Liver (tissue), 9 donors: ENCODE results near the gene ZNF710. TPM values are rescaled to one million over a fixed set of nuclear protein-coding genes. Genes with fewer than 3 reads are reported as not detected.

Experiments
- DNase-seq: peaks from one replicate; pipeline ENCODE4 v3.0.0-alpha.2; 2017; ENCODE audit warnings: low spot score
- H3K27ac ChIP-seq, 2 donors: one replicate each; pipeline ENCODE4 v1.7.0; 2013; ENCODE audit warnings: inconsistent platforms in 2 of 2, low read length in 2 of 2, control low read depth in 1 of 2, low read depth in 1 of 2, mild to moderate bottlenecking in 1 of 2
- H3K27me3 ChIP-seq, 4 donors: one replicate each; pipeline versions ENCODE4 v1.6.1 to v1.7.0; 2013; ENCODE audit warnings: low read length in 3 of 4, inconsistent platforms in 1 of 4, mild to moderate bottlenecking in 1 of 4, moderate library complexity in 1 of 4; ENCODE audit not compliant: control insufficient read depth in 4 of 4, insufficient read depth in 4 of 4
- H3K36me3 ChIP-seq, 4 donors: one replicate each; pipeline versions ENCODE4 v1.6.1 to v1.7.0; 2013; ENCODE audit warnings: low read length in 3 of 4, mild to moderate bottlenecking in 3 of 4, low read depth in 1 of 4, moderate library complexity in 1 of 4; ENCODE audit not compliant: control insufficient read depth in 4 of 4, insufficient read depth in 3 of 4
- H3K4me1 ChIP-seq, 4 donors: one replicate each; pipeline versions ENCODE4 v1.6.1 to v1.7.0; 2013; ENCODE audit warnings: low read length in 3 of 4, mild to moderate bottlenecking in 3 of 4, moderate library complexity in 1 of 4; ENCODE audit not compliant: control insufficient read depth in 4 of 4, insufficient read depth in 4 of 4
- H3K4me3 ChIP-seq, 3 donors: one replicate each; pipeline versions ENCODE4 v1.6.1 to v1.7.0; 2013; ENCODE audit warnings: low read length in 3 of 3, control low read depth in 1 of 3, low read depth in 1 of 3, mild to moderate bottlenecking in 1 of 3
- H3K9ac ChIP-seq, 2 donors: one replicate each; pipeline ENCODE4 v1.7.0; 2013; ENCODE audit warnings: low read length in 2 of 2, mild to moderate bottlenecking in 2 of 2, moderate library complexity in 2 of 2, control low read depth in 1 of 2, low read depth in 1 of 2
- H3K9me3 ChIP-seq, 4 donors: one replicate each; pipeline versions ENCODE4 v1.6.1 to v1.7.0; 2013; ENCODE audit warnings: low read length in 3 of 4; ENCODE audit not compliant: control insufficient read depth in 4 of 4
- EGR1 ChIP-seq, 2 donors: IDR thresholded peaks; 2 replicates each; pipeline ENCODE4 v1.6.1; 2016 to 2018; ENCODE audit warnings: antibody characterized with exemption in 2 of 2, low read depth in 2 of 2
- FOXA1 ChIP-seq: IDR thresholded peaks from 2 replicates; pipeline ENCODE4 v1.6.1; 2016; ENCODE audit warnings: antibody characterized with exemption
- GABPA ChIP-seq, 2 donors: IDR thresholded peaks in 1 of 2; conservative IDR thresholded peaks in 1 of 2; 2 replicates each; pipeline ENCODE4 v1.6.1; 2016; ENCODE audit warnings: antibody characterized with exemption in 2 of 2, mild to moderate bottlenecking in 1 of 2, moderate library complexity in 1 of 2
- HNF4A ChIP-seq, 2 donors: conservative IDR thresholded peaks; 2 replicates each; pipeline ENCODE4 v1.6.1; 2016; ENCODE audit warnings: antibody characterized with exemption in 2 of 2, mild to moderate bottlenecking in 2 of 2
- HNF4G ChIP-seq: IDR thresholded peaks from 2 replicates; pipeline ENCODE4 v1.6.1; 2016; ENCODE audit warnings: antibody characterized with exemption
- JUND ChIP-seq, 2 donors: IDR thresholded peaks; 2 replicates each; pipeline ENCODE4 v1.6.1; 2016; ENCODE audit warnings: antibody characterized with exemption in 2 of 2
- NR2F2 ChIP-seq: IDR thresholded peaks from 2 replicates; pipeline ENCODE4 v1.6.1; 2016; ENCODE audit warnings: antibody characterized with exemption
- RAD21 ChIP-seq, 2 donors: IDR thresholded peaks; 2 replicates each; pipeline ENCODE4 v1.6.1; 2016; ENCODE audit warnings: antibody characterized with exemption in 2 of 2, mild to moderate bottlenecking in 2 of 2
- RXRA ChIP-seq, 2 donors: IDR thresholded peaks; 2 replicates each; pipeline ENCODE4 v1.6.1; 2017 to 2018; ENCODE audit warnings: antibody characterized with exemption in 2 of 2, mild to moderate bottlenecking in 1 of 2
- SP1 ChIP-seq: IDR thresholded peaks from 2 replicates; pipeline ENCODE4 v1.6.1; 2018; ENCODE audit warnings: antibody characterized with exemption, mild to moderate bottlenecking
- TAF1 ChIP-seq: conservative IDR thresholded peaks from 2 replicates; pipeline ENCODE4 v1.6.1; 2016; ENCODE audit warnings: antibody characterized with exemption, mild to moderate bottlenecking
- YY1 ChIP-seq: IDR thresholded peaks from 2 replicates; pipeline ENCODE4 v1.6.1; 2016; ENCODE audit warnings: antibody characterized with exemption, mild to moderate bottlenecking
- WGBS: extraction: QIAGEN DNeasy Blood & Tissue Kit; methylation state at CpG from one replicate; pipeline ENCODE4 v1.1.7; 2013; 5-methylcytosine and 5-hydroxymethylcytosine counted together
- polyA plus RNA-seq, 2 donors: library from polyadenylated mRNA; stranded (reverse) in 1 of 2; unstranded in 1 of 2; fragments of 200-250 nt in 1 of 2; fragments of >200 nt in 1 of 2; fragmentation: Nextera tagmentation in 1 of 2; extraction: Ambion mirVana in 1 of 2; gene quantifications; one replicate each; pipeline versions ENCODE4 v1.2.1 to v1.2.3, GENCODE V29; 2013 to 2015
- total RNA-seq, 2 donors: library from RNA; depleted of rRNA; stranded (reverse); fragments of >200 nt; gene quantifications; one replicate each; pipeline ENCODE4 v1.2.3, GENCODE V29; 2014
- TF ChIP-seq, protein P1 (sequence below): IDR thresholded peaks from 2 replicates; pipeline ENCODE4 v1.6.1; 2016; ENCODE audit warnings: antibody characterized with exemption, mild to moderate bottlenecking
- TF ChIP-seq, protein P2 (sequence below): IDR thresholded peaks from 2 replicates; pipeline ENCODE4 v1.6.1; 2016; ENCODE audit warnings: antibody characterized with exemption
- TF ChIP-seq, protein P3 (sequence below): IDR thresholded peaks from 2 replicates; pipeline ENCODE4 v1.6.1; 2016; ENCODE audit warnings: antibody characterized with exemption
- TF ChIP-seq, protein P4 (sequence below): fragments of 150-350 bp; IDR thresholded peaks from 2 replicates; pipeline ENCODE4 v1.5.1; 2017; ENCODE audit warnings: improper control_type of control experiment, low read depth, low read length; ENCODE audit not compliant: missing input control
- TF ChIP-seq, protein P5 (sequence below): IDR thresholded peaks from 2 replicates; pipeline ENCODE4 v1.6.1; 2016; ENCODE audit warnings: antibody characterized with exemption
- donor health status: healthy.
- donor health status: healthy.
- donor health status: healthy.
- donor health status: healthy.
- donor health status: healthy.

Gene ZNF710
- total and polyA plus RNA-seq, 4 donors, result 1.9 to 15.3 (median 5.4) TPM

GRCh38 chr15:89997079-89997478, 4.0 kb upstream of the ZNF710 start:
- Histone ChIP-seq H3K9me3 (no peaks in the 10 kb centered on the region), H3K27me3 (no peaks in the 10 kb centered on the region), H3K4me1 (peaks cover 0 to 3% (median 1%) of the 10 kb centered on the region in 4 donors), H3K9ac (no peak overlapping the region), H3K36me3 (no peaks in the 10 kb centered on the region), H3K4me3 (no peak overlapping the region), H3K27ac (no peak overlapping the region)
- DNase-seq, result no peak
- WGBS, result 87% methylated on average over 4 of the region's 4 CpGs
- TF ChIP-seq RAD21 (IDR thresholded peaks at IDR 0.05) (no peak), SP1 (no peak), HNF4G (no peak), RXRA (IDR thresholded peaks at IDR 0.05) (no peak), YY1 (no peak), JUND (IDR thresholded peaks at IDR 0.05) (no peak), NR2F2 (no peak), GABPA (IDR thresholded peaks at IDR 0.05 in 1 of 2, conservative IDR thresholded peaks at IDR 0.05 in 1 of 2) (no peak), EGR1 (IDR thresholded peaks at IDR 0.05; ENCODE audit: low read depth in 2 of 2) (no peak), FOXA1 (no peak), HNF4A (conservative IDR thresholded peaks at IDR 0.05) (no peak), TAF1 (no peak)
- TF ChIP-seq, protein P1, sequence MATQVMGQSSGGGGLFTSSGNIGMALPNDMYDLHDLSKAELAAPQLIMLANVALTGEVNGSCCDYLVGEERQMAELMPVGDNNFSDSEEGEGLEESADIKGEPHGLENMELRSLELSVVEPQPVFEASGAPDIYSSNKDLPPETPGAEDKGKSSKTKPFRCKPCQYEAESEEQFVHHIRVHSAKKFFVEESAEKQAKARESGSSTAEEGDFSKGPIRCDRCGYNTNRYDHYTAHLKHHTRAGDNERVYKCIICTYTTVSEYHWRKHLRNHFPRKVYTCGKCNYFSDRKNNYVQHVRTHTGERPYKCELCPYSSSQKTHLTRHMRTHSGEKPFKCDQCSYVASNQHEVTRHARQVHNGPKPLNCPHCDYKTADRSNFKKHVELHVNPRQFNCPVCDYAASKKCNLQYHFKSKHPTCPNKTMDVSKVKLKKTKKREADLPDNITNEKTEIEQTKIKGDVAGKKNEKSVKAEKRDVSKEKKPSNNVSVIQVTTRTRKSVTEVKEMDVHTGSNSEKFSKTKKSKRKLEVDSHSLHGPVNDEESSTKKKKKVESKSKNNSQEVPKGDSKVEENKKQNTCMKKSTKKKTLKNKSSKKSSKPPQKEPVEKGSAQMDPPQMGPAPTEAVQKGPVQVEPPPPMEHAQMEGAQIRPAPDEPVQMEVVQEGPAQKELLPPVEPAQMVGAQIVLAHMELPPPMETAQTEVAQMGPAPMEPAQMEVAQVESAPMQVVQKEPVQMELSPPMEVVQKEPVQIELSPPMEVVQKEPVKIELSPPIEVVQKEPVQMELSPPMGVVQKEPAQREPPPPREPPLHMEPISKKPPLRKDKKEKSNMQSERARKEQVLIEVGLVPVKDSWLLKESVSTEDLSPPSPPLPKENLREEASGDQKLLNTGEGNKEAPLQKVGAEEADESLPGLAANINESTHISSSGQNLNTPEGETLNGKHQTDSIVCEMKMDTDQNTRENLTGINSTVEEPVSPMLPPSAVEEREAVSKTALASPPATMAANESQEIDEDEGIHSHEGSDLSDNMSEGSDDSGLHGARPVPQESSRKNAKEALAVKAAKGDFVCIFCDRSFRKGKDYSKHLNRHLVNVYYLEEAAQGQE, result no peak
- TF ChIP-seq, protein P2, sequence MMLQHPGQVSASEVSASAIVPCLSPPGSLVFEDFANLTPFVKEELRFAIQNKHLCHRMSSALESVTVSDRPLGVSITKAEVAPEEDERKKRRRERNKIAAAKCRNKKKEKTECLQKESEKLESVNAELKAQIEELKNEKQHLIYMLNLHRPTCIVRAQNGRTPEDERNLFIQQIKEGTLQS, result no peak
- TF ChIP-seq, protein P3, sequence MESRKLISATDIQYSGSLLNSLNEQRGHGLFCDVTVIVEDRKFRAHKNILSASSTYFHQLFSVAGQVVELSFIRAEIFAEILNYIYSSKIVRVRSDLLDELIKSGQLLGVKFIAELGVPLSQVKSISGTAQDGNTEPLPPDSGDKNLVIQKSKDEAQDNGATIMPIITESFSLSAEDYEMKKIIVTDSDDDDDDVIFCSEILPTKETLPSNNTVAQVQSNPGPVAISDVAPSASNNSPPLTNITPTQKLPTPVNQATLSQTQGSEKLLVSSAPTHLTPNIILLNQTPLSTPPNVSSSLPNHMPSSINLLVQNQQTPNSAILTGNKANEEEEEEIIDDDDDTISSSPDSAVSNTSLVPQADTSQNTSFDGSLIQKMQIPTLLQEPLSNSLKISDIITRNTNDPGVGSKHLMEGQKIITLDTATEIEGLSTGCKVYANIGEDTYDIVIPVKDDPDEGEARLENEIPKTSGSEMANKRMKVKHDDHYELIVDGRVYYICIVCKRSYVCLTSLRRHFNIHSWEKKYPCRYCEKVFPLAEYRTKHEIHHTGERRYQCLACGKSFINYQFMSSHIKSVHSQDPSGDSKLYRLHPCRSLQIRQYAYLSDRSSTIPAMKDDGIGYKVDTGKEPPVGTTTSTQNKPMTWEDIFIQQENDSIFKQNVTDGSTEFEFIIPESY, result no peak
- TF ChIP-seq, protein P4, sequence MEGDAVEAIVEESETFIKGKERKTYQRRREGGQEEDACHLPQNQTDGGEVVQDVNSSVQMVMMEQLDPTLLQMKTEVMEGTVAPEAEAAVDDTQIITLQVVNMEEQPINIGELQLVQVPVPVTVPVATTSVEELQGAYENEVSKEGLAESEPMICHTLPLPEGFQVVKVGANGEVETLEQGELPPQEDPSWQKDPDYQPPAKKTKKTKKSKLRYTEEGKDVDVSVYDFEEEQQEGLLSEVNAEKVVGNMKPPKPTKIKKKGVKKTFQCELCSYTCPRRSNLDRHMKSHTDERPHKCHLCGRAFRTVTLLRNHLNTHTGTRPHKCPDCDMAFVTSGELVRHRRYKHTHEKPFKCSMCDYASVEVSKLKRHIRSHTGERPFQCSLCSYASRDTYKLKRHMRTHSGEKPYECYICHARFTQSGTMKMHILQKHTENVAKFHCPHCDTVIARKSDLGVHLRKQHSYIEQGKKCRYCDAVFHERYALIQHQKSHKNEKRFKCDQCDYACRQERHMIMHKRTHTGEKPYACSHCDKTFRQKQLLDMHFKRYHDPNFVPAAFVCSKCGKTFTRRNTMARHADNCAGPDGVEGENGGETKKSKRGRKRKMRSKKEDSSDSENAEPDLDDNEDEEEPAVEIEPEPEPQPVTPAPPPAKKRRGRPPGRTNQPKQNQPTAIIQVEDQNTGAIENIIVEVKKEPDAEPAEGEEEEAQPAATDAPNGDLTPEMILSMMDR, result no peak

DNA sequence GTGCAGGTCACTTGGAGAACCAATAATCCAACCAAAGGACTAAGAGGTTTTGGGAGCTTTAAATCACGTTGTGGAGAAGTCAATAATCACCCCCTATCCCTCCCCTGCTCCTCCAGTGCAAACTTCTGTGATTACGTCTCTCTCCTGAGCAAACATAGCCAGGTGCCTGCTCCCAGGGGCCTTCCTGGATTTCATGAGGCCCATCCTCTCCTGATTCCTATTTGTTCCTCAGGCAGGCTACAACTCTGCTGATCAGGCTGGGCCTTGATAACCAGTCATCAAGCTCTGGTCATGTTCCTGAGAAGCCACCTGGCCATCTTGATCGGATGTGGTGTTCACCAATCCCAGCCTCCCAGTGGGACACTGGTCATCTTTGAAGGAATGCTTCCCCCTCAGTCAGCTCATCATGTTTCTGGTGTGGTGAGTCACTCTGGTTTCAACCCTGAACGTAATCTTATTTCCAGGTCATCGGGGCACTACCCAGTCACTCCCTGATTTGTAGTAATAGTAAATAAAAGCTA, 2.9 kb upstream of the ZNF710 start:
- Histone ChIP-seq H3K9ac (no peak overlapping the region), H3K36me3 (no peaks in the 10 kb centered on the region), H3K4me1 (peaks cover 0 to 7% (median 4%) of the 10 kb centered on the region in 4 donors), H3K27me3 (no peaks in the 10 kb centered on the region), H3K27ac (no peak overlapping the region), H3K9me3 (no peaks in the 10 kb centered on the region), H3K4me3 (no peak overlapping the region)
- no peak for DNase-seq
- WGBS, result 56% methylated on average over 5 of the region's 5 CpGs
- TF ChIP-seq, protein P2, result no peak
- no peak for TF ChIP-seq YY1
- TF ChIP-seq JUND (IDR thresholded peaks at IDR 0.05), result no peak
- no peak for TF ChIP-seq RXRA (IDR thresholded peaks at IDR 0.05)
- no peak for TF ChIP-seq HNF4A (conservative IDR thresholded peaks at IDR 0.05)
- TF ChIP-seq, protein P5, sequence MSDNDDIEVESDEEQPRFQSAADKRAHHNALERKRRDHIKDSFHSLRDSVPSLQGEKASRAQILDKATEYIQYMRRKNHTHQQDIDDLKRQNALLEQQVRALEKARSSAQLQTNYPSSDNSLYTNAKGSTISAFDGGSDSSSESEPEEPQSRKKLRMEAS, result no peak
- TF ChIP-seq, protein P4, result no peak
- TF ChIP-seq, protein P3, result no peak
- no peak for TF ChIP-seq FOXA1
